CD4-positive, alpha-beta T cell treated with Interleukin-15 for 4 hours (primary cell): ENCODE results near the gene CDCA3.

Experiments
- DNase-seq: peaks from one replicate; pipeline ENCODE4 v3.0.0-alpha.2; 2020; ENCODE audit warnings: low spot score

Gene CDCA3

DNA sequence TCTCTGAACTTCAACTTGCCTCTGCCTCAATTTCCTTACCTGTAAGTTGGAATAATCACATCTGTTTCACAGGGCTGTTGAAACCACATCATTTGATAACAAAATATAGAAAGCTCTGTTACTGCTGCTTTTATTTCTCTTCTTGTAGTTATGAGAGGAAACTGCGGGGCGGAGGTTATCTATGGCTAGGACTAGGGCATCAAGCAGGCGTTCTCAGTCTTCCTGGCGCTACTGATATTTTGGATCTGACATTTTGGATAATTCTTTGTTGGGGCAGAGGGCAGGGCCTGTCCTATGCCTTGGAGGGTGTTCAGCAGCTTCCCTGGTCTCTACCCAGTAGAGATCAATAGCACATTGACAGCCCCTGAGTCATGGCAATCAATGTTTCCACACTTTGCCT, 19.0 kb downstream of the CDCA3 start:
- DNase-seq: no peak

DNA sequence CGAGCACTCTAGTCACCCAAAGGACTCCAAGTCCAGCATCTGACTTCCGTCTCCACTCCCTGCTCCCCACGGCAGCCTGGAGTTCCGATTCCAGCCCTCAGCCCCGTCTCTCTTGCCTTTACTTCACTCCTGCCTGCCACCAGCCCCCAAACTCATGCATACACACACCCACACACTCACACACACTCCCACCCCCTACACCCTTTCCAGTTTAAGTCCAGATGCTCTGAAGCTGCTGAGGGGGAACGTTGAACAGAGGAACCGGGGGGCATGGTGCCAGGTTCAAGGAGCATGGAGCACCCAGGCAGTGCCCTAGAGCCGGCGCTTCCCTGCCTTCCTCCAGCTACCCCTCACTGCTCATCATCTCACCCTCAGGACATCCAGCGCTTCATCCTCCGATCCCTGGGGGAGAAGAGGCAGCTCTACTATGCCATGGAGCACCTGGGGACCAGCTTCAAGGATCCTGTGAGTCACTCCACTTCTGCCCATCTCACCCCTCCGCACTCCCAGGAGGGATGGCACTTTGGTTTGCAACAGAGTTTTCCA, 19.6 kb downstream of the CDCA3 start:
- no peak for DNase-seq

DNA sequence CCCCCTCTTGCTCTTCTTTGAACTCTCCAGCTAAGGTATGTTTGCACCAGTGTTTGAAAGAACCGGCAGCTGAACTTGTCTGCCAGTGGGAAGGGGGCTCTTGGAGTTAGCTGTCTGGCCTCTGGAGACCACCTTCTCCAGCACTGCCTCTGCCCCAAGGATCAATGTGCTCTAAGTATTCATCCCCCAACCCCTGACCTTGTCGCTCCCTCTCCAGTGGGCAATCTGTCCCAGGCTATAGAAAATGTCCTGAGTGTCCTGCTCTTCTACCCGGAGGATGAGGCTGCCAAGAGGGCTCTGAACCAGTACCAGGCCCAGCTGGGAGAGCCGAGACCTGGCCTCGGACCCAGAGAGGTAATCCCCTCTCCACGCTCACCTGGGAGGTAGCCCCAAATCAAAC, 20.1 kb downstream of the CDCA3 start:
- no peak for DNase-seq

DNA sequence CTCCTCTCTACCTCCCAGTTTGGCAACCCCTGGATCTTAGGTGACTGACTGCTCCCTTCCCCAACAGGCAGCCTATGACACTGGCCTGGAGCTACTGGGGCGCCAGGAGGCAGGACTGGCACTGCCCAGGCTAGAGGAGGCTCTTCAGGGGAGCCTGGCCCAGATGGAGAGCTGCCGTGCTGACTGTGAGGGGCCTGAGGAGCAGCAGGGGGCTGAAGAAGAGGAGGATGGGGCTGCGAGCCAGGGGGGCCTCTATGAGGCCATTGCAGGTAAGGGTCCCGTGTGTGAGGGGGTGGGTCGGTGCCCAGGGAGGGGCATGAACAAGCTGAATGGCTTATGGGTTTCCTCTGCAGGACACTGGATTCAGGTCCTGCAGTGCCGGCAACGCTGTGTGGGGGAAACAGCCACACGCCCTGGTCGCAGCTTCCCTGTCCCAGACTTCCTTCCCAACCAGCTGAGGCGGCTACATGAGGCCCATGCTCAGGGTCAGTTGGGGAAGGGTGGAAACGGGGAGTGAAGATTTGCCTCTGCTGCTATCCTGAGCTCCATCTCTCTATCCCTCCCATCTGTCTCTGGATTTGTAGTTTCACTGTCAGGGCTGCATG, 20.7 kb downstream of the CDCA3 start:
- DNase-seq: no peak

DNA sequence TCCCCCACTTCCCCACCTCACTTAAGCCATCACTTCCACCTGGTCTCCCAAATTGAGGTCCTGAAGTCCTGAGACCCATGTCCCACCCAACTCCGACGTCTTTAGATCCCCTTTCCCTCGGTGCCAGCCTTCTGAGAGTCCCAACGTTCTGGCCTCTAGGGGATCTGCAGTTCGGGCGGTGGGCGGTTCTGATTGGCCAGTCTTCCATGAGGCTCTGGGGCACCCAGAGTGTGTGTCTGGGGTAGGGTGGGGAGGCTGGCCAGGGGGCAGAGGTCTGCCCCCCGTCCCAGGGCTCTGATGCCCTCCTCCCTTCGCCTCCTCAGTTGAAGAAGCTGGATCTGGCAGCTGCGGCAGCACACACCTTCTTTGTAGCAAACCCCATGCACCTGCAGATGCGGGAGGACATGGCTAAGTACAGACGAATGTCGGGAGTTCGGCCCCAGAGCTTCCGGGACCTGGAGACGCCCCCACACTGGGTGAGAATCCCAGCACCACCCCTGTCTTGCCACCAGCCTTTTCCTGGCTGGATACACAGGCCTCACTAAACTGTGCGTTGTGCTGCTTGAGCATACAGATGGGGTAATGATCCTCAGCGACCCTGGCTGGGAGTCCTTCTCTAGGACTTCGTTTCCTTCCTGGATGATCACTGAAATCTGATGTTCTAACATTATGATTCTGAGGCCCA, 21.4 kb downstream of the CDCA3 start:
- DNase-seq: no peak

DNA sequence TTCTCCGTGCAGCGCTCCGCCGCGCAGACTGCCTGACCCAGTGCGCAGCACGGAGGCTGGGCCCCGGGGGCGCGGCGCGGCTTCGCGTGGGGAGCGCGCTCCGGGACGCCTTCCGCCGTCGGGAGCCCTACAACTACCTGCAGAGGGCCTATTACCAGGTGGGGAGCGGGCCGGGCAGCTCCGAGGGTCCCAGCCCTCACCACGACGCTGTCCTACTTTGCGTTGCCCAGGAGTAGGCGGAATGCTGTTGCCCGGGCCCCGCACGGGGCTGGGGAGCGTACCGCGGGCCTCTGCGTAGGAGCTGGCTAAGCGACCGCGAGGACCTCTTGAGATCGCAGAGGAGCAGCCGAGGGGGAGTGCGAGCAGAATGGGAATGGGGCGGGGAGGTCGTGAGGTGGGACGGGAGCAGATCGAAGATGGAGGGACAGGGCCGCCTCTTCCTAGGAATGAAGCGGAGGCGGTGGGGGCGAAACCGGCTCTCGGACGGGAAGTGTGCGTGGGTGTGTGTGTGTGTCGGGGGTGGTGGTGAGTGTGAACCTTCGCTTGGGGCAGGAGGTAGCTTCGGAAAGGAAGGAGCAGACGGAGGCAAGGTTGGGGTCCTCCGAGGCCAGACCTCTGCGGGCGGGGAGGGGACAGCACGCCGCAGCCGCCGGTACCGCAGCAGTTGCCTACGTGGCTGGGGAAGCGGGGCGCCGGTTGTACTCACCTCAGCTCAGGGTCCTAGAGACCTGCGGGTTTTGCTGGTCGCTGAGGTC, 22.1 kb downstream of the CDCA3 start:
- peak; percentile 30 for DNase-seq

DNA sequence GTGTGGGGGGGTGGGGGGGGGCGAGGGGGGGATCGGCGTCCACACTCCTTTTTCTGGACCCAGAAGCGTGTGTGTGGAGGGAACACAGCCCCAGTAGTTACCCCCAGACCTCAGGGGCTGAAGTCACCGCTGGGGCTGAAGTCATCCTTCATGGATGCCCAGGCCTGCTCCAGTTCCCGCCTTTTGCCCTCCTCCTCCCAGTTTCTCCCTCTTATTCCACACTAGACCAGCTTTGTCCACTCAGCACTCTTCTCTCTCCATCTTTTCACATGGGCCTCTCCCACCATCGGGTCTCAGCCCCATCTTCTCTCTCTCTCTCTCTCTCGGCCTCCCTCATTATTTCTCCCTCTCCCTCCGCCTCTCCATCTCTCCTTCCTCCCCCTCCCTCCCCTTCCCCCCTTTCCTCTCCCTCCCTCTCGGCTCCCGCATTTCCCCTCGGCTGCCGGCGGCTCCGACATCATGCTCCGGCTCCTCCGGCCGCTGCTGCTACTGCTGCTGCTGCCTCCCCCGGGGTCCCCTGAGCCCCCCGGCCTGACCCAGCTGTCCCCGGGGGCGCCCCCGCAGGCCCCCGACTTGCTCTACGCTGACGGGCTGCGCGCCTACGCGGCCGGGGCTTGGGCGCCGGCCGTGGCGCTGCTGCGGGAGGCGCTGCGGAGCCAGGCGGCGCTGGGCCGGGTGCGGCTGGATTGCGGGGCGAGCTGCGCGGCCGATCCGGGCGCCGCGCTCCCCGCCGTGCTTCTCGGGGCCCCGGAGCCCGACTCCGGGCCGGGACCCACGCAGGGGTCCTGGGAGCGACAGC, 22.9 kb downstream of the CDCA3 start, which contains the start of gene P3H3:
P3H3 (plus strand) TSS at position 426 of the 799 bp plus-strand sequence; CDS start at position 460, 34 bp downstream.
- DNase-seq: no peak

DNA sequence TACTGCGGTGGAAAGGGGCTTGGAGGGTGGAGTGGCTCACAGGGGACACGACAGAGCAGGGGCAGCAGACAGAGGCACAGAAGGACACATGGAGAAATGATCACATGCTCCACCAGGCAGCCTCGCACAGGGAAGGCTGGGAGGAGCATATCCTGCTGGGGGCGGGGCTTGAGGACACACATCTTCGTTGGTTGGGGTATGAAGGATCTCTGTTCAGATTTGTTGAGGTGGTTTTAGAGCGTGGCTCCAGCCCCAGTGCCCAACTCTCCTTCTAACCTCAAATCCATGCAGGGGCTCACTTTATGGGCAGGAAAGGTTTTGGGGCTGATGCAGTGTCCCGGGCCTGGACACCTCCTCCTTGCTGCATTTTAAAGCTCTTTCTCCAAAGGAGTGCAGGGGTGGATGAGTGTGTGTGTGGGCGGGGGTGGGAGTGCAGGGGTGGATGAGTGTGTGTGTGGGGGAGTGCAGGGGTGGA, 23.6 kb downstream of the CDCA3 start:
- DNase-seq: peak; percentile 14

DNA sequence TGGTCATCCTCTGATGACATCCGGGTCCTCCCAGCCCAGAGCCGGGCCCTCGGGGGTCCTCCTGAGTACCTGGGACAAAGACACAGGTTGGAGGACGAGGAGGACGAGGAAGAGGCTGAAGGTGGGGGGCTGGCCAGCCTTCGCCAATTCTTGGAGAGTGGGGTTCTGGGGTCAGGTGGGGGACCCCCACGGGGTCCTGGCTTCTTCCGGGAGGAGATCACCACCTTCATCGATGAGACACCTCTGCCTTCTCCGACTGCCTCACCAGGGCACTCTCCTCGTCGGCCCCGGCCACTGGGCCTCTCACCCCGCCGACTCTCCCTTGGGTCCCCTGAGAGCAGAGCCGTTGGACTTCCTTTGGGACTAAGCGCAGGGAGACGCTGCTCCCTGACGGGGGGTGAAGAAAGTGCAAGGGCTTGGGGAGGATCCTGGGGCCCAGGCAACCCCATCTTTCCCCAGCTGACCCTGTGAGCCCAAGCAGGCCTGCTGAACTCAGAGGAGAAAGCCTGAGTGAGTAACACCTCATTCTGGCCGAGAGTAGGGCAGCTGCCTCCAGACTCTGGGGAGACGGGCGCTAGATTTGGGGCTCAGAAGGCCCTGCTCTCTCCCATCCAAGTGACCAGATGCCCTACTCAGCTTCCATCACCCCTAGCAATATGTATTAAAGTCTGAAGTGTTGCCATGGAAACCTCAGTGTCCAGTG, 24.2 kb downstream of the CDCA3 start:
- no peak for DNase-seq

DNA sequence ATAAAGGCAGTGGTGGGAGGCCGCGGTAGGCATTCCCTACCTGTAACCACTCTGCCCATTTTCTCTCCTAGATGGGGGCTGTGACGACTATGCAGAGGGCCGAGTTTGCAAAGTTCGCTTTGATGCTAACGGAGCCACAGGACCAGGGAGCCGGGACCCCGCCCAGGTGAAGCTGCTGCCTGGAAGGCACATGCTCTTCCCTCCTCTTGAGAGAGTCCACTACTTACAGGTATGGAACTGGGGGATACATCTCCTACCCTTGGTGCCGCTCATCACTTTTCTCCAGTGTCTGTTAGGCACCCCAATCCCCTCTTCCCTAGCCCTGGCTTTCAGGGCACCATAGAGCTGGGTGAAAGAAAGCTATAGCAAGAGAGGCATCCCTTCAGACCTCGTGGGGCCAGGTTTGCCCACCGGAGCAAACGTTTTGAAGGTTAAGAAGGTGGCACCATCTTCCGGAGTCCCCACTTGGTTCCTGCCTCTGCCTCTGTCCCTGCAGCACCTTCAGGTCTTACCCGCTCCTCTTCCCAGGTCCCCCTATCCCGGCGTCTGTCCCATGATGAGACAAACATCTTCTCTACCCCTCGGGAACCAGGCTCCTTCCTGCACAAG, 24.9 kb downstream of the CDCA3 start:
- DNase-seq: no peak

DNA sequence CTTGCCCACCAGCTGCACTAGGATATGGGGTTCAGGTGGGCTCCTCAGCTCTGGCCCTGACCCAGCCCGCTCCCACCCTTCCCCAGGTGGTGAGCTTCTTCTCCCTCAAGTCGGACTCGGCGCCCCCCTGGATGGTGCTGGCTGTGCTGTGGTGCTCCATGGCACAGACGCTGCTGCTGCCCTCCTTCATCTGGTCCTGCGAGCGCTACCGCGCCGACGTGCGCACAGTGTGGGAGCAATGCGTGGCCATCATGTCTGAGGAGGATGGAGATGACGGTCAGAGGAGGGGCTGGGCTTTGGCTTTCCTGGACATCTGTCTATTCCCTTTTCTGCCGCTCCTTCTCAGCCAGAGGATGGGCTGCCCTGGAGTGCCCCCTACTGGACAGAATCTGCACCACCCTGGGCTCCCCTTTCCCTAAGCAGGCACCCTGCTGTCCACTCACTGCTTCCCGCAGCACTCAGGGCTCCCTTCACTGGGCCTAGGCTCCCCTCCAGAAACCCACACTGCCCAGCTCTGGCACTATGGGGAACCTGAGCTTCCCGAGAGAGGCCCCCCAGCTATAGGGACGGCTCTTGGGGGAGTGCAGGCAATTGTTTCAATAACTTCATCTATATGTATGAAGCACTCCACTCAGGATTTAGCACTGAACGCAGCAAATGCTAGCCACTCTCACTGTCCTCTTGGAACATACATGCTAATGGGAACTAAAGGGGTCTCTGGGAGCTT, 25.5 kb downstream of the CDCA3 start:
- peak; percentile 79 for DNase-seq

DNA sequence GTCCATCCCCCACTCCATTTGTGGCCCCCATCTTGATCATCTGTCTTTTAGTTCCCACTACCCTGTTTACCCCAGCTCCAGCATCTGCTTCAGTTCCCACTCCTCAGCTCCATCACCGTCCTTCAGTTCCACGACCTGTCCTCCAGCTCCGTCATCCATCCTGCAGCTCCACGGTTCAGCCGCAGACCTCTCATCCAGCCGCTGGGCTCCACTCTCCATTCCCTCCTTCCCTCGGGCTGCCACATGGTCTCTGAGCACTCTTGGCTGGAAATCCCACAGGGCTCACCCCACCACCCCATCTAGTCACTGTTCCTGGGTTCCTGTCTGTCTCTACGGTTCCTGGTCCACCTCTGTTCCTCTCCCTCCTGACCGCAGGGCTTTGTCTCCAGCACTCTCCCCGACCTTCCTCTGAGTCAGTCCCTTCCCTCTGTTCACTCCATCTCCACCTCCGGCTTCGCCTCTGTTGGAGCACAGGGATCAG, 26.1 kb downstream of the CDCA3 start:
- no peak for DNase-seq

DNA sequence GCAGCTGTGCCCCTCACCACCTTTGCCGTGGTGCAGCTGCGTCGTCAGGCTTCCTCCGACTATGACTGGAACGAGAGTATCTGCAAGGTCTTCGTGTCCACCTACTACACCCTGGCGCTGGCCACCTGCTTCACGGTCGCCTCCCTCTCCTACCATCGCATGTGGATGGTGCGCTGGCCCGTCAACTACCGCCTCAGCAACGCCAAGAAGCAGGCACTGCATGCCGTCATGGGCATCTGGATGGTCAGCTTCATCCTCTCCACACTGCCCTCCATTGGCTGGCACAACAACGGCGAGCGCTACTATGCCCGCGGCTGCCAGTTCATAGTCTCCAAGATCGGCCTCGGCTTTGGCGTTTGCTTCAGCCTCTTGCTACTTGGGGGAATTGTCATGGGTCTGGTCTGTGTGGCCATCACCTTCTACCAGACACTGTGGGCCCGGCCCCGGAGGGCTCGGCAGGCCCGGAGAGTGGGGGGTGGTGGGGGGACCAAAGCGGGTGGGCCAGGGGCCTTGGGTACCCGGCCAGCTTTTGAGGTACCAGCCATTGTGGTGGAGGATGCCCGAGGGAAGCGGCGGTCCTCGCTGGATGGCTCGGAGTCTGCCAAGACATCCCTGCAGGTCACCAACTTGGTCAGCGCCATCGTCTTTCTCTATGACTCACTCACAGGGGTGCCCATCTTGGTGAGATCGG, 26.9 kb downstream of the CDCA3 start:
- no peak for DNase-seq

DNA sequence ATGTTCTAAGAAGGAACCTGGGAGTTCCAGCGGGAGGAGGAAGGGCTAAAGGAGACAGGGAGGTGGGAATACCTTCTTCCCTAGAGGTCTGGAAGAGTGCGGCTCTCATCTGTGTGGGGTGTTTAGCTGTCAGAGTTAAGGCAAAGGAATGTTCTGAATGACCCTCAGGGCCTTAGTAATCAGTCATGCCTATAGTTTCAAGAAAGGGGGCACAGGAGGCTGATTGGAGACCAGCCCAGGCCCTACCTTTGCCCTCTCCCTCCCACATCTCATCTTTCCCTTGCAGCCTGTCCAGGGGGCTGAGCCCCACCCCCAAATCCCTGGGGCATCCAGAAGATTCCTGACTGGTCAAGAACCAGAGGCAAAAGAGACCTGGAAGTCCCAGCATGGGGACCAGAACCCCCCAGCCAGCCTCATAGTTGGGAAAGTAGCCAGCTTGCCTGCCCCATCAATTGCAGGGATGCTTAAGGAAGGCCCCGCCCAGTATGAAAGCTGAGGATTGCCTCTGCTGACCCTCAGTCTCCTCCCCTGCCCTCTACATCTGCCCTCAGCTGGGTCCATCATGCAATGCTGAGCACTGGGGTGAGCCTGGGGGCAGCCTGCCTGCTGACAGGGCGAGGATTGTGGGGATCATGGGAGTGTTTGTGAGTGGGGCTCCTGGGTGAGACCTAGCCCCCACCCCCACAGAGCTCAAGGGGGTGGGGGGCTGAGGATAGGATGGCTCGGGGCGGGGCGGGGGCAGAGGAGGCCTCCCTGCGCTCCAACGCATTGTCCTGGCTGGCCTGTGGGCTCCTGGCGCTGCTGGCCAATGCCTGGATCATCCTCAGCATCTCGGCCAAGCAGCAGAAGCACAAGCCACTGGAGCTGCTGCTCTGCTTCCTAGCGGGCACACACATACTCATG, 27.7 kb downstream of the CDCA3 start:
- DNase-seq: no peak

DNA sequence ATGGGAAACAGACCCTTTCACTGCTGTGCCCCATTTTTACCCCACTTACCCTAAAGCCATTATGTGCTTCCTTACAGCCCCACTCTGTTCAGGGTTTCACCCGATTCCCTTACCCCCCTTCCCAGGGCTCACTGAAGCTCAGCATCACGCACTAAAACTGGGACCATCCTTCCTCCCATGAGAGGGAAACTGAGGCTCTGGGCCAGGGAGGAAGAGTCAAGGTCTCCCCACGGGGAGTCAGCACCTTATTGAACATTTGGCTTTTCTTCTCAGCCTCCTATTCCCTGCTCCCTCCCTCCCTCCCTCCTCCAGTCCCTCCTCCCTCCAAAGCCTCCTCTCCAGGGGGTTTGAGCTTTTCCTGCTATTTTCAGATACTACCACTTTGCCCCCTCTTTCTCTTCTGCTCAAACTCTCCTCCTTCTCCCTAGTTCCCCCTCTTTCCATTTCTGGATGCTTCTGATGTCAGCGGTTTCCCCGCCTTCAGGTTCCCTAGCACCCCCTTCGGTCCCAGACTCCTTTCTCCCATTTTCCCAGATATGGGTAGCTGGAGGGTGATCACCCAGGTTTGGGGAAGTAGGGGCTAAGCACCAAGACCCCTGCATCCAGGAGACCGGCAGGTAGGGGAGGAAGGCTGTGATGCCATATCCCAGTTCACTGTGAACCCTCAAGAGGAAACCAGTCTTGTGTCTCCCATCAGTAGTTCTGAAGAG, 28.5 kb downstream of the CDCA3 start:
- no peak for DNase-seq

DNA sequence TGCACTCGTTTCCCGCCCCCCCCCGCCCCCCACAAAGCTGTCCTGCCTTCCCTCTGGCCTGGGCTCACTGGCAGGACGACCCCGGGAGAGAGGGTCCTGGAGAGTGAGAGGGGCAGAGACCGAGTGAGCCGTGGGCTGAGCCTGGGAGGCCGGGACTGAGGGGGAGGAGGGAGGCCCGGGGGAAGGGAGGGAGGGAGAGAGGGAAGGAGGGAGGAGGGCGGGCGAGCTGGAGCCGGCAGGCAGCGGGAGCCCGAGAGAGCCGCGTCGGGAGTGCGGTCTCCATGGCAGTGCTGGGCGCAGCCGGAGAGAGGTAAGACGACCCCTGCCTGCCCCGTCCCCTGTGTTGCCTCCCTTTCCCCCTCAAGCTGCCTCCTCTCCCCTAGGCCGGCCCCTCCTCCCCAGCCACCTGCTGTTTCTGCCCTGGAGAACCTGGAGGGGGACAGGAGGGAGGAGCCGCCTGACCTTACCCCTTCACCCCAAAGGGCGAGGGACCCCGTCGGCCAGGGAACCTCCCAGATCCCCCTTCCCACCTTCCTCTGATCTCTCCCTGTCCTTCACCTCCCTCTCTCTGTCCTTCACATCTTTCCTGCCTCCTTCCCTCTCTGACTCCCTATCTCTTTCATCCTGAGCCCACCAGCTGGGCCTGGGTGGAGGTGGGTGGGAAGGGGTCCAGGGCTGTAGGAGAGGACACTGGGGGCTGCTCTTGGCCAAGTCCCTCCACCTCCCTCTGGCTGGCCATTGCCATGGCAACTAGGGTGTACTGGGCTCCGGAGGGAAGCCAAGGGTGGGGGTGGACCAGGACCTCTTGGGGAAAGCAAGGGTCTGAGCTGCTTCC, 29.3 kb downstream of the CDCA3 start, which contains the start of gene GPR162:
GPR162 (plus strand) TSS at position 231 of the 835 bp plus-strand sequence. CDS start 2,078 bp downstream, outside the sequence.
- no peak for DNase-seq

DNA sequence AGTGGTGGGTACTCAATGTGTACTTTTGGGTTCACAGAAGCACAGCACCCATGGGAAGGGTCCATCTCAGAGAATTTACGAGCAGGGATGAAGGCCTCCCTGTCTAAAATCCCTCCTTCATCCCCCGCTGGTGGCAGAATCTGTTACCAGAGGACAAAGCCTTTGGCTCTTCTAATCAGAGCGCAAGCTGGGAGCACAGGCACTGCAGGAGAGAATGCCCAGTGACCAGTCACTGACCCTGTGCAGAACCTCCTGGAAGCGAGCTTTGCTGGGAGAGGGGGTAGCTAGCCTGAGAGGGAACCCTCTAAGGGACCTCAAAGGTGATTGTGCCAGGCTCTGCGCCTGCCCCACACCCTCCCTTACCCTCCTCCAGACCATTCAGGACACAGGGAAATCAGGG, 30.9 kb downstream of the CDCA3 start:
- DNase-seq: no peak
